ENCODE data around the gene FHIT. TPM values are rescaled to one million over a fixed set of nuclear protein-coding genes. Genes with fewer than 3 reads are reported as not detected.
"Not testable (repeated sequence)": the region's sequence is repeated elsewhere in the genome, so short reads cannot be mapped to it uniquely, and the experiment has no call there.

FHIT gene
- total RNA-seq, 1 donor from 2014 or later, result 11.5 TPM

- Histone ChIP-seq H3K36me3 (ENCODE audit: control insufficient read depth, insufficient read depth, low read length) (no peaks in the 10 kb centered on the region), H3K27me3 (ENCODE audit: control insufficient read depth, insufficient read depth, low read length) (no peaks in the 10 kb centered on the region), H3K4me3 (ENCODE audit: low read depth, low read length) (no peak overlapping the region)
- no peak for DNase-seq (ENCODE audit: low read depth)
- TF ChIP-seq CTCF (IDR thresholded peaks at IDR 0.05; ENCODE audit: insufficient read depth, low read length, poor library complexity, severe bottlenecking), result no peak
Observed at GRCh38 chr3:60992395-60992794, 258.9 kb downstream of the FHIT start.

- TF ChIP-seq CTCF (IDR thresholded peaks at IDR 0.05; ENCODE audit: insufficient read depth, low read length, poor library complexity, severe bottlenecking), result no peak
- H3K27me3 ChIP-seq (ENCODE audit: control insufficient read depth, insufficient read depth, low read length), result no peaks in the 10 kb centered on the region
- no peaks in the 10 kb centered on the region for H3K36me3 ChIP-seq (ENCODE audit: control insufficient read depth, insufficient read depth, low read length)
- no peak for DNase-seq (ENCODE audit: low read depth)
- no peak overlapping the region for H3K4me3 ChIP-seq (ENCODE audit: low read depth, low read length)
Observed at GRCh38 chr3:60990442-60990730, 260.9 kb downstream of the FHIT start.

GRCh38 chr3:60989626-60990441, 261.4 kb downstream of the FHIT start:
- no peak for TF ChIP-seq CTCF (IDR thresholded peaks at IDR 0.05; ENCODE audit: insufficient read depth, low read length, poor library complexity, severe bottlenecking)
- no peak for DNase-seq (ENCODE audit: low read depth)
- H3K36me3 ChIP-seq (ENCODE audit: control insufficient read depth, insufficient read depth, low read length), result no peaks in the 10 kb centered on the region
- H3K4me3 ChIP-seq (ENCODE audit: low read depth, low read length), result no peak overlapping the region
- H3K27me3 ChIP-seq (ENCODE audit: control insufficient read depth, insufficient read depth, low read length), result no peaks in the 10 kb centered on the region

- not testable (repeated sequence) for H3K27me3 ChIP-seq (ENCODE audit: control insufficient read depth, insufficient read depth, low read length); H3K36me3 ChIP-seq (ENCODE audit: control insufficient read depth, insufficient read depth, low read length); H3K4me3 ChIP-seq (ENCODE audit: low read depth, low read length); DNase-seq (ENCODE audit: low read depth)
Observed at GRCh38 chr3:60987191-60987590, 264.1 kb downstream of the FHIT start.

GRCh38 chr3:60986552-60986951, 264.7 kb downstream of the FHIT start:
- Histone ChIP-seq H3K4me3 (ENCODE audit: low read depth, low read length) (no peak overlapping the region), H3K27me3 (ENCODE audit: control insufficient read depth, insufficient read depth, low read length) (no peaks in the 10 kb centered on the region), H3K36me3 (ENCODE audit: control insufficient read depth, insufficient read depth, low read length) (no peaks in the 10 kb centered on the region)
- no peak for TF ChIP-seq CTCF (IDR thresholded peaks at IDR 0.05; ENCODE audit: insufficient read depth, low read length, poor library complexity, severe bottlenecking)
- no peak for DNase-seq (ENCODE audit: low read depth)

GRCh38 chr3:60983906-60984305, 267.3 kb downstream of the FHIT start:
- DNase-seq (ENCODE audit: low read depth), result no peak
- TF ChIP-seq CTCF (IDR thresholded peaks at IDR 0.05; ENCODE audit: insufficient read depth, low read length, poor library complexity, severe bottlenecking), result no peak
- H3K36me3 ChIP-seq (ENCODE audit: control insufficient read depth, insufficient read depth, low read length), result no peaks in the 10 kb centered on the region
- no peaks in the 10 kb centered on the region for H3K27me3 ChIP-seq (ENCODE audit: control insufficient read depth, insufficient read depth, low read length)
- no peak overlapping the region for H3K4me3 ChIP-seq (ENCODE audit: low read depth, low read length)

All from kidney epithelial cell (primary cell).